ENCODE measurements around the gene HS1BP3. TPM values are rescaled to one million over a fixed set of nuclear protein-coding genes. Genes with fewer than 3 reads are reported as not detected.

HS1BP3 gene
- total RNA-seq, 1 donor from 2014 or later = 19.6 TPM

DNA sequence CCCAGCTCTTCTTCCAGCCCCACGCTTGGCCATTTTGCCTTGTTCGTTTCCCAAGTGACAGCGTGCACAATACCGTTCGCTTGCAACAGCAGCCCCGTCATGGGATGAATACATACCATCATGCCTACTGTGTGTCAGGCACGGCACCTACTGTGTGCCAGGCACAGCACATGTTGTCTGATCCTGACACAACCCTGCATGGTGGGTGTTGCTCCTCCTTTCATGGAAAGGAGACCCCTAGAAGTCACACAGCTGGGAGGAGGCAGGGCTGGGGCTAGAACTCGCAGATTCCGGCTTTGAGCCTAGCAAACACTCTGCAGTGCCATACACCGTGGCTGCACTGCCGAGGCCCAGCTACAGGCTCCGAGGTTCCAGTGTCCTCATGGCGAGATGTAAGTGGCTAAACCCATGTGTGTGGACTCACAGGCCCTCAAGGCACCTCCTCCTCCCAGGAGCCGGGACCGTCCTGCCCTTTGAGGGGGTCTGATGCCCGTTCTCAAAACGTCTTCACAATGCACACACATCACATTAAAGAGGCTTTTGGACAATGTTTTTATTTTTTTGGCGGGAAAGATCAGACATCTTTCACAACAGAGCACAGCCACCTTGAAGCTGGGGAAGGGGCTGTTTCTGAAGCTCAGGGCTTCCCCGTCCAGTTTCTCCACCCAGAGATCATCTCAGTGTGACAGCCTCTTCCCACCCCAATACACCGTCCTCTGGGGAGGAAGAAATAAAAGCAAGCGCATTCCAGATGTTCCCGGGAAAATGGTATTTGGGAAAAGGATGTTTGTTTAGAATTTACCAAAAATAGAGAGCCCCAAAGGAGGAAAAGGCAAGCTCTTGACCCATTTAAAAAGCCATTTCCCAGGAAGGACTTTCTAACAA lies 64.9 kb downstream of the HS1BP3 start:
- Mint-ChIP-seq H3K4me1 (peaks cover 64% of the 10 kb centered on the region), H3K27ac (ENCODE audit: unreplicated experiment) (no peak overlapping the region), H3K27me3 (ENCODE audit: low read depth) (no peaks in the 10 kb centered on the region), H3K4me3 (no peak overlapping the region), H3K36me3 (ENCODE audit: low read depth) (no peaks in the 10 kb centered on the region), H3K9me3 (no peaks in the 10 kb centered on the region)
- TF ChIP-seq, protein P1, sequence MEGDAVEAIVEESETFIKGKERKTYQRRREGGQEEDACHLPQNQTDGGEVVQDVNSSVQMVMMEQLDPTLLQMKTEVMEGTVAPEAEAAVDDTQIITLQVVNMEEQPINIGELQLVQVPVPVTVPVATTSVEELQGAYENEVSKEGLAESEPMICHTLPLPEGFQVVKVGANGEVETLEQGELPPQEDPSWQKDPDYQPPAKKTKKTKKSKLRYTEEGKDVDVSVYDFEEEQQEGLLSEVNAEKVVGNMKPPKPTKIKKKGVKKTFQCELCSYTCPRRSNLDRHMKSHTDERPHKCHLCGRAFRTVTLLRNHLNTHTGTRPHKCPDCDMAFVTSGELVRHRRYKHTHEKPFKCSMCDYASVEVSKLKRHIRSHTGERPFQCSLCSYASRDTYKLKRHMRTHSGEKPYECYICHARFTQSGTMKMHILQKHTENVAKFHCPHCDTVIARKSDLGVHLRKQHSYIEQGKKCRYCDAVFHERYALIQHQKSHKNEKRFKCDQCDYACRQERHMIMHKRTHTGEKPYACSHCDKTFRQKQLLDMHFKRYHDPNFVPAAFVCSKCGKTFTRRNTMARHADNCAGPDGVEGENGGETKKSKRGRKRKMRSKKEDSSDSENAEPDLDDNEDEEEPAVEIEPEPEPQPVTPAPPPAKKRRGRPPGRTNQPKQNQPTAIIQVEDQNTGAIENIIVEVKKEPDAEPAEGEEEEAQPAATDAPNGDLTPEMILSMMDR (conservative IDR thresholded peaks at IDR 0.05) = no peak
- no peak for DNase-seq (ENCODE audit: low read depth, low spot score)

DNA sequence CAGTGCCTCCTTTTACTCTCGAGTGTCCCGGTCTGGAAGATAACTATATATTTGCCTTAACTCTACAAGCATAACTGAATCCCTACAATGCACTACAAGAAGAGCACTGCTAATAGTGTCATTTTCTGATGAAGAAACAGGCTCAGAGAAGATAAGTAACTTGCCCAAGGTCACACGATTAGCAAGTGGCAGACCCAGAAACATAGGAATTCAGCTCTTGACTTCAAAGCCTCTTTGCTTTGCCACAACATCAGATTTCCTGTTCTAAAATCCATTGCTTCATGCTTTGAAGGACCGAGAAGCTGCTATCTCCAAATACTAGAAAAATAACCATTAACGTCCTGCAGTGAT lies 65.6 kb downstream of the HS1BP3 start:
- Mint-ChIP-seq H3K4me3 (no peak overlapping the region), H3K27me3 (ENCODE audit: low read depth) (no peaks in the 10 kb centered on the region), H3K4me1 (peaks cover 67% of the 10 kb centered on the region), H3K9me3 (no peaks in the 10 kb centered on the region), H3K36me3 (ENCODE audit: low read depth) (no peaks in the 10 kb centered on the region), H3K27ac (ENCODE audit: unreplicated experiment) (peak overlapping the region; percentile 60)
- TF ChIP-seq, protein P1 (conservative IDR thresholded peaks at IDR 0.05) = no peak
- no peak for DNase-seq (ENCODE audit: low read depth, low spot score)

DNA sequence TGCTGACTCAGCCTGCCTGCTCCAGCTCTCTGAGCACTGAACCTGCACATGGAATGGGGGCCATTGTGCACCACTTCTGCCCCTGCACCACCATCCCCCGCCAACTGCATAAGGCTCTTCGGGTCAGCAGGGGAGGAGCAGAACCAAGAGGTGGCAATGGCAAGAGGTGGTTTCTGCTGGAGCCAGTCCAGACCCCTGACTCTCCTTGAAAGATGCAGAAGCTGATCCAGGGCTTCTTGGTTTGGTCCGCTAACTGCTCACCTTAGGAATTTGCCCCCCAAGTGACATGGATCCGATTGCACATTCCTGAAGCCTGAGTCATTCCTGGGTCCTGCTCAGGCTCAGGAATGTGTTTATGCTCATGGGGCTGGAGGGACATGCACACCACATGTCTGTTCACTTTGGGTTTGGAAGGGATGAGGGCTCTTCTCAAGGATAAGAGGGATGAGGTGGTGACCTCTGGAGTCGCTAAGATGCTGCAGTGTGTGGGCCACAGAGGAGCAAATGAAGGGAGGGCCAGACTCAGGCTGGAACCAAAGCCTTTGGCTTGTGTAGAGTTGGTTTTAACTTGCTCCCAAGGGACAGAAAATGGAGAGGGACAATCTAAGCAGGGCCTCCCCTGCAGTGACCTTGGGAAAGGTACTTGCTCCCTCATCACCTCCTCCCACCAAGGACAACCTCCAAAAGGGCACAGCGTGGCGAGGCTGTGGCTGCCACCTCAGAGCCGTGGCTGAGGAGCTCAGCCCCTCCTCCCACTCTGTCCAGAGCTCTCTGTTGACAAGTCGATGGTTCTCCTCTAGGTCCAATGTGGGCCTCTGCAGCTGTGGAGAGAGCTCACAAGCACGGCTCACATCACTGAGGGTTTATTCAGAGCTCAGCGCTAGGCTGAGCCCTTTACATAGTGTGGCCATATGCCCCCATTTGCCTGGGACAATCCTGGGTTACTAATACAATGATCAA lies 66.2 kb downstream of the HS1BP3 start:
- TF ChIP-seq, protein P1 (conservative IDR thresholded peaks at IDR 0.05) = no peak
- no peaks in the 10 kb centered on the region for H3K27me3 Mint-ChIP-seq (ENCODE audit: low read depth)
- H3K36me3 Mint-ChIP-seq (ENCODE audit: low read depth) = no peaks in the 10 kb centered on the region
- no peaks in the 10 kb centered on the region for H3K9me3 Mint-ChIP-seq
- no peak overlapping the region for H3K4me3 Mint-ChIP-seq
- no peak for DNase-seq (ENCODE audit: low read depth, low spot score)
- peaks cover 68% of the 10 kb centered on the region for H3K4me1 Mint-ChIP-seq
- peak overlapping the region; percentile 60 for H3K27ac Mint-ChIP-seq (ENCODE audit: unreplicated experiment)

DNA sequence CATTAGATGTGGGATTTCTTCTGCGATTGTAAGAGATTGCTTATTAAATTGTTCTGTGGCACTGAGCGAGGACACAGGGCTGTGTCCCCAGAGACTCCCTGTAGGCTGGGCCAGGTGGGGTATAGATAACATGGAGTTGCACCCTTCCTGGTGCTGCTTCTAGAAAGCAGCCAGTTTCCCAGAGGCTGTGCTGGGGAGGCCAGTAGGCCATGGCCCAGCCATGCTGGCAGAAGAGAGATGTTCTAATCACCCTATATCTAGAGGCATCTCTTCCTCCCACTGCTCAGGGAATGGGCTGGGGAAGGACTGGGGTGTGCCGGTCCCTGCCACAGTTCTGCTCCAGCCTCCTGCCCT lies 66.9 kb downstream of the HS1BP3 start:
- no peaks in the 10 kb centered on the region for H3K36me3 Mint-ChIP-seq (ENCODE audit: low read depth)
- H3K27ac Mint-ChIP-seq (ENCODE audit: unreplicated experiment) = peak overlapping the region; percentile 47
- TF ChIP-seq, protein P1 (conservative IDR thresholded peaks at IDR 0.05) = no peak
- H3K4me1 Mint-ChIP-seq = peaks cover 71% of the 10 kb centered on the region
- no peak for DNase-seq (ENCODE audit: low read depth, low spot score)
- H3K27me3 Mint-ChIP-seq (ENCODE audit: low read depth) = no peaks in the 10 kb centered on the region
- peak overlapping the region; percentile 41 for H3K4me3 Mint-ChIP-seq
- H3K9me3 Mint-ChIP-seq = no peaks in the 10 kb centered on the region

DNA sequence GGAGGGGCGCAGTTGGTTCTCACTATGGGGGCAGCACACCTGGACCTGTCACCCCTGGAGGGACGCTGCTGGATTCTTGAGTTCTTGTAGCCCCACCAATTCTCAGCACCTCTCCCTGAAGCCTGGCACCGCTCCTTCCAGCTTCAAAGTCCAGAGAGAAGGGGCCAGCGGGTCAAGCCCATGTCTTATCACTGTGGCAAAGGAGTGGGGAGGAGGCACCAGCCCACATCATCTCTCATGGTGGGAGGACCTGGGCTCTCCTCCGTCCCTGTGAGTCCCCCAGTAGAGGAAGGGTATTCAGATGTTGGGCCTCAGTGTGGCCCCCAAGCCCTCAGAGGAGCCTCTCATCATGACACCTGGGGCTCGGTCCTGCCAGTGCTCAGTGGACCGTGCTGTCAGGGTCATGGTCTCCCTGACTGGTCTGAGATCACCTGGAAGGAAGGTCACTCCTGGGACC lies 67.4 kb downstream of the HS1BP3 start:
- Mint-ChIP-seq H3K27ac (ENCODE audit: unreplicated experiment) (no peak overlapping the region), H3K4me3 (no peak overlapping the region), H3K9me3 (no peaks in the 10 kb centered on the region), H3K27me3 (ENCODE audit: low read depth) (no peaks in the 10 kb centered on the region), H3K4me1 (peaks cover 72% of the 10 kb centered on the region), H3K36me3 (ENCODE audit: low read depth) (no peaks in the 10 kb centered on the region)
- DNase-seq (ENCODE audit: low read depth, low spot score) = no peak
- TF ChIP-seq, protein P1 (conservative IDR thresholded peaks at IDR 0.05) = no peak

Measured in neural crest cell (in vitro differentiated cells).